ENCODE measurements around the gene PBX2.
"Not testable (repeated sequence)": the region's sequence is repeated elsewhere in the genome, so short reads cannot be mapped to it uniquely, and the experiment has no call there.

Gene PBX2

GRCh38 chr6:32203426-32204267, 13.6 kb upstream of the PBX2 start:
- no peak for DNase-seq (ENCODE audit: low read depth in 4 of 4, low spot score in 1 of 4)

- DNase-seq (ENCODE audit: low read depth in 4 of 4, low spot score in 1 of 4) = no peak
Measured at GRCh38 chr6:32202186-32202585, 12.2 kb upstream of the PBX2 start.

GRCh38 chr6:32200711-32201475, 10.9 kb upstream of the PBX2 start:
- DNase-seq (ENCODE audit: low read depth in 4 of 4, low spot score in 1 of 4) = no peak

GRCh38 chr6:32198866-32199265, 8.9 kb upstream of the PBX2 start:
- DNase-seq (ENCODE audit: low read depth in 4 of 4, low spot score in 1 of 4) = no peak

GRCh38 chr6:32198345-32198696, 8.3 kb upstream of the PBX2 start:
- no peak for DNase-seq (ENCODE audit: low read depth in 4 of 4, low spot score in 1 of 4)

GRCh38 chr6:32196682-32197616, 6.9 kb upstream of the PBX2 start:
- DNase-seq (ENCODE audit: low read depth in 4 of 4, low spot score in 1 of 4) = no peak

- DNase-seq (ENCODE audit: low read depth in 4 of 4, low spot score in 1 of 4) = peak in 2 of 4 experiments; percentile 43 to 62
Measured at GRCh38 chr6:32195902-32196681, 6.1 kb upstream of the PBX2 start.

- DNase-seq (ENCODE audit: low read depth in 4 of 4, low spot score in 1 of 4) = peak; percentile 100
Measured at GRCh38 chr6:32195652-32195901, 5.6 kb upstream of the PBX2 start.

- no peak for DNase-seq (ENCODE audit: low read depth in 4 of 4, low spot score in 1 of 4)
Measured at GRCh38 chr6:32194825-32195651, 5.0 kb upstream of the PBX2 start.

- no peak for DNase-seq (ENCODE audit: low read depth in 4 of 4, low spot score in 1 of 4)
Measured at GRCh38 chr6:32194388-32194787, 4.4 kb upstream of the PBX2 start.

- not testable (repeated sequence) for DNase-seq (ENCODE audit: low read depth in 4 of 4, low spot score in 1 of 4)
Measured at GRCh38 chr6:32193096-32193495, 3.1 kb upstream of the PBX2 start.

GRCh38 chr6:32192608-32193039, 2.6 kb upstream of the PBX2 start, which contains the start of gene GPSM3:
Gene GPSM3 (minus strand): TSS chr6:32192643. CDS start chr6:32192513, 130 bp downstream.
- DNase-seq (ENCODE audit: low read depth in 4 of 4, low spot score in 1 of 4) = peak in 1 of 4 experiments; percentile 47

- no peak for DNase-seq (ENCODE audit: low read depth in 4 of 4, low spot score in 1 of 4)
Measured at GRCh38 chr6:32191696-32192607, 1.9 kb upstream of the PBX2 start.

- DNase-seq (ENCODE audit: low read depth in 4 of 4, low spot score in 1 of 4) = no peak
Measured at GRCh38 chr6:32190911-32191677, 1.1 kb upstream of the PBX2 start.

GRCh38 chr6:32189742-32190053, 304 bp downstream of the PBX2 start:
- DNase-seq (ENCODE audit: low read depth in 4 of 4, low spot score in 1 of 4) = no peak

- DNase-seq (ENCODE audit: low read depth in 4 of 4, low spot score in 1 of 4) = no peak
Measured at GRCh38 chr6:32189069-32189741, 797 bp downstream of the PBX2 start.

- DNase-seq (ENCODE audit: low read depth in 4 of 4, low spot score in 1 of 4) = no peak
Measured at GRCh38 chr6:32188381-32189068, 1.5 kb downstream of the PBX2 start.

Measured in stimulated activated CD4-positive, alpha-beta T cell treated with anti-CD3 and anti-CD28 coated beads, Interleukin-1b, Interleukin-23, amount 100 ng/mL, for 24 hours (primary cell).